Activated CD4-positive, alpha-beta T cell treated with anti-CD3 and anti-CD28 coated beads for 24 hours (primary cell): ENCODE data around the gene FAM193A.
"Not testable (repeated sequence)": the region's sequence is repeated elsewhere in the genome, so short reads cannot be mapped to it uniquely, and the experiment has no call there.

ENCODE experiments used
- DNase-seq, 2 donors: peaks; one replicate each; pipeline ENCODE4 v3.0.0-alpha.2; 2020; ENCODE audit warnings: low read depth in 2 of 2

The FAM193A gene

GRCh38 chr4:2650276-2650675, 113.8 kb downstream of the FAM193A start:
- no peak for DNase-seq

DNA sequence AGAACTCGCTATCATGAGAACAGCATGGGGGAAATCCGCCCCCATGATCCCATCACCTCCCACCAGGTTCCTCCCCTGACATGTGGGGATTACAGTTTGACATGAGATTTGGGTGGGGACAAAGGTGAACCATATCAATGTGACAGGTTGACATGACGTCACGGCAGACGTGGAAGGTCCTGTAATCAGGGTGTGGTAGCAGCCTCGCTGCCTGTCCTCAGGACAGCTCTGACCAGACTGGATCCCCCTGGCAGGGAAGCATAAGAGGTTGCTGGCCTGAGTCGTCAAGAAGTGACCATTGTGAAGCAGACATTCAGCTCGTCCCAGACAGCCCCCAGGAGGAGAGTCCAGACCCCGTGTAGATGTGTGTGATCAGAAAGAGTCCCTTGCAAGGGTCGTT, 115.1 kb downstream of the FAM193A start:
- no peak for DNase-seq

DNA sequence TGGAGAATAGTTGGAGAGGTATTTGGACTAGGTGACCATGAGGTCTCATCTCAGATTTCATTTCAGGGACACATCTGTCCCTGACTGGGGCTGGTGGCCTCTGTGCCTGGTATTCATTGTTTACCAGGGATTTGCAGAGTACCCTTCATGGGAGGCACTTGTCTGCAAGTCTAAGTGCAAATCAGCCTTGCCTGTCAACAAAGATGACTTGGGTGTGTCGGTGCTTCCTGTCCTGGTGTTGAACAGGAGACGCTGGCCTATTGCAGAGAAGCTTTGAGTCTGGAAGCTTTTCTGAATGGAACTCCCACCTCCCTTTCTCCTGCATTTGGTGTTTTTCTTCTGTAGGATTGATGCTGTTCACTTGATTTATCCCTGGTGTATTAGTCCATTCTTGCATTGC, 115.6 kb downstream of the FAM193A start:
- DNase-seq = no peak

- DNase-seq = no peak
These were observed 116.1 kb downstream of the FAM193A start for GRCh38 chr4:2652415-2653160.

GRCh38 chr4:2660596-2661211, 124.3 kb downstream of the FAM193A start:
- no peak for DNase-seq

DNA sequence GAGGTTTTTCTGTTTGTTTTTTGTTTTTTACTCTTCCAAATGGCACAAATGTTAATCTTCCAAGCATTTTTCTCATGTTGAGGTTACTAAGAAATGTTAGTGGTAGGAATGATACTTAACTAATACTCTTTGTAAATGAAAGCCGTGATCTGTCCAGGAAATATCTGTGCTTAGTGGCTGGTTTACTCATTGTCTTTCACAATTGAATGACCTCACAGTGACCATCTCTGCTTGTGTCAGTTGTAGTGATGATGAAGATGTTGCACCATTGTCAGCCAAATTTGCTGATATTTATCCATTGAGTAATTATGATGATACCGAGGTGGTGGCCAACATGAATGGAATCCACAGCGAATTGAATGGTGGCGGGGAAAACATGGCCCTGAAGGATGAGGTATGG, 126.2 kb downstream of the FAM193A start:
- no peak for DNase-seq

DNA sequence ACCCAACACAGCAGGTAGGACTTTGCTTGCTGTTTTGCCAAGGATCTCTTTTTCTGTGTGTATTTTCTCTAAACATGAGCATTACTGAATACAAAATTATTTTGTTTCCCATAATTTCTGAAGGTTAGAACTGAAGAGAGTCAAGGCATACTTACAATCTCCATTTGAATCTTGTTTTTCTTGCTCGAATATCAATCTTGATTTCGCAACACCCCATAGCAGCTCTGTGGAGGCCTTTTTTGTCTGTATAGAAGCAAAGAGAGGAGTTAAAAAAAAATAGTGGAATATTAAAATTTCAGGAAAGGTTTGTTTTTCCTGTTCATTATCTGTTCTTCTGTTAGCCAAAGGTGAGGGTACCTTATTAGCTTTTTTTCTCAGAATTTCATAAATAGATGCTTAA, 126.8 kb downstream of the FAM193A start:
- no peak for DNase-seq

DNA sequence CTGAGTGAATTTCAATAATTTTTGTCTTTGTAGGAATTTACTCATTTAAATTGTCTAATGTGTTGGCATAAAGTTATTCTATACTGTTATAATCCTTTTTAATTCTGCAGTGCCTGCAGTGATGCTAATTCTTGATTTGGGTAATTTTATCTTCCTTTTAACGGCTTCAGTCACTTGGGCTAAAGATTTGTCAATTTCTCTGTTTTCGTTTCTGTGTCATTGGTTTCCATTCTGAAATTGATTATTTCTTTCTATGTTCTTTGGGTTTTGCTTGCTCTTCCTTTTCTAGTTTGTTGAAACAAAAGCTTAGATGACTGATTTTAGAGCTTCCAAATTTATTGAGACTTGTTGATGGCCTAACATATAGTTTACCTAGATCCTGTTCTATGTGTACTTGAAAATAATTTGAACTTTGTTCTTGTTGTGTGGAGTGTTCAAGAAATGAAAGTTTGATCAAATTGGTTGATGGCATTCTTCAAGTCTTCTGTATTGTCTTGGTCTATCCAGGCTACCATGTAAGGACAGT, 130.3 kb downstream of the FAM193A start:
- DNase-seq = no peak

GRCh38 chr4:2667428-2667827, 131.0 kb downstream of the FAM193A start:
- no peak for DNase-seq

GRCh38 chr4:2671267-2671895, 134.9 kb downstream of the FAM193A start:
- DNase-seq = no peak

- DNase-seq = no peak
These were observed 135.6 kb downstream of the FAM193A start for GRCh38 chr4:2672082-2672481.

GRCh38 chr4:2672700-2673099, 136.3 kb downstream of the FAM193A start:
- no peak for DNase-seq

DNA sequence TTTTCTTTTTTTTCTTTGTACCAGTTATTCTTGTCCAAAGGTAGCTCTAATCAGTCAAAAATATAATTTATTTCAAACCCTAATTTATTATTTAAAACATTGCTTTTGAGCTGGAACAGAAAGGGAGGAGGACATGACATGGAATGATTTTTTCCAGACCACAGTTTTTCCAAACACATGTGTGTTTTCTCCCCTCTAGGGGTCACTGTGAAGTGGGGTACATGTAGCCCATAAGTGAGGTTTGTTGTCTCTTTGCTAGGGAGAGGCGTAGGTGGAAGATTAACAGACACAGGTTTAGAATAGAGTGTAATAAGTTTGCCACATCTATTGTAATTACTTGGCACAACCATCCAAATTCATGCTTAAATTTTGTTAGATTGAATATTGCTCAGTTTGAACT, 136.7 kb downstream of the FAM193A start:
- no peak for DNase-seq

- DNase-seq = not testable (repeated sequence)
These were observed 143.3 kb downstream of the FAM193A start for GRCh38 chr4:2679762-2680161.

DNA sequence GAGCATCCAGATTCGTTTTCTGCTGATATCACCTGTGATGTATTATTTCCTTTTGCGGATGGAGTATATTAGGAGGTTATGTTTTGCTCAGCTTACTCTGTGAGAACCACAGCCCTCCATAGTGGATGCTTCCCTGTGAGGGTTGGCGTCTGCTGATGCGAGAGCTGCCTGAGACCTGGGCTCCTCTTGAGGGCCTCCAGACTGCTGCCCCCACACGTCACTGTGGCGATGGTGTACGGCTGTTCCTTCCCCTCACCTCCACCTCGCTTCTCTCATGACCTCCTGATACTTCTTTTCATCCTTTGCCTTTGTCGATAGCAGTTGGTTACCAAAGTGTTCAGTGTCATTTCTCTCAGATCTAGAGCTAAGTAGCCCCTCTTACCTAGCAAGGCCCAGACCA, 148.0 kb downstream of the FAM193A start:
- no peak for DNase-seq

- no peak for DNase-seq
These were observed 149.1 kb downstream of the FAM193A start for GRCh38 chr4:2685541-2685940.

DNA sequence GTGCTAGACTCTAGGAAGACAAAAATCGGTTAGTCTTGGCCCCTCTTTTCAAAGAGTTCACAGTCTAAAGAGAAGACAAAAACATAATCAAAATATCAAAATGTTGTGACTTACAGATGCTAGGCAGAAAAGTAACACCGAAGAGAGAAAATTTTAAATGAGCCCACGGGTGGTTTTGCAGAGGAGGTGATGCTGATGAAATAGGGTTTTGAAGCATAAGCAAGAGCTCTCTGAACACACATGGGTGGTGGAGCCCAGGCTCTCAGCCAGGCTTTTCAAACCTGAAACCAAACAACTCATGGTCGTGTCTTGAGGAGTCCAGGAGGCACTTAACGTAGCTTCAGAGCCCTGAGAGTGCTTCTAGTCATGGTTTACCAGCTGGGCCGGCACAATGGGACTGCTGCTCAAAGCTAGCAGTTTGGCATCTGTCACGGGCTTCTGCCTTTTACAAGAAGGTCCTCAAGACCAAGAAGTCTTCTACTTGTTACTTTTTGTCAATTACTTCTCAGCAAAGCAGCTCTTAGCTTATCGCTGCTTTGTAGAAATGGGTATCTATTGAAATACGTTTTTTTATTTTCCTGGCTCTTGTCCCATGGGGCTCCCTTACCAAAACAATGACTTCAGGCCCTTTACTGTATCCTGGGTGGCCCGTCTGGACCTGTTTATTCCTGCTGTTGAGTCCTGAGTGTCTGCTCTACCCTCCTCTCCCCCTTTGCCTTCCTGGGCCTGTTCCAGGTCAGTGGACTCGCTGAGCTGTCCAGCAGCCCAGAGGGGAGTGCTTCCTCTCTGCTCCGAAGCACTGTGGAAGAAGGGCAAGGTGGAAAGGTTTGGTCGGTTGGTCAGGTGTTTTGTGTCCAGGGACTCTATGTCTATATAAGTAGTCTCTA, 150.2 kb downstream of the FAM193A start:
- no peak for DNase-seq

DNA sequence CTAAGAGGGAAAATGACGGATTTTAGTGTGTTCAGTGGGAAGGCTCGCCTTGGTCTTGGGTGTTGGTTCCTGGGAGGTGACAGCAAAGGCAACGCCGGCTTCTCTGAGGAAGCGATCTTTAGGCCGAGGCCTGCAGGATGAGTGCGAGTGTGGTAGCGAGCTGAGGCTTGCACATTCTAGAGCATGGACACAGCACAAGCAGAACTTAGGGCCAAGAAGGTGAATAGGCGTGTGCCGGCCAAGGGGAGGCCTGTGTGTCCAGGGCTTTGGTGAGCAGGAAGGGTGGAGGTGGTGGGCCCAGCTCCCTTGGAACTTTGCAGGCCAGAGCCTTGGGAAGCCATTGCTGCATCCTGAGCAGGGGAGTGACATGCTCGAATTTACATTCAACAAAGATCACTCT, 151.8 kb downstream of the FAM193A start:
- no peak for DNase-seq

- DNase-seq = no peak
These were observed 152.2 kb downstream of the FAM193A start for GRCh38 chr4:2688697-2689096.

DNA sequence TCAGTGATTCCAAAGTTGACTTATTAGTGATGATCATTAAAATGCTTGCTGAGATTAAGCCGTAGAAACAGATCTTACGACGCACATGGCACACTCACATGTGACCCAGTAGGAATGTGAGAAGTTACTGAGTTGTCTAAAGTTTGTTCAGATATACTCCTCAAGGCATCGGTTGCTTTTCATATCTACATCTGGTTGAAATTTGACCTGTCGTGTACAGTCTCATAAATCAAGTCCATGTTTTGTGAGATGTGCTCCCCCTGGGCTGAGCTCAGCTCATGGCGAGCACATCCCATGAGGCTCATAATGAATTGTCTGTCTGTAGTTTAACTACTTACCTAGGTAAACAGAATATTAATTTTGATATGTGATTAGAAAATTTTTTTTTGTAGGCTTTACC, 152.7 kb downstream of the FAM193A start:
- DNase-seq = no peak

DNA sequence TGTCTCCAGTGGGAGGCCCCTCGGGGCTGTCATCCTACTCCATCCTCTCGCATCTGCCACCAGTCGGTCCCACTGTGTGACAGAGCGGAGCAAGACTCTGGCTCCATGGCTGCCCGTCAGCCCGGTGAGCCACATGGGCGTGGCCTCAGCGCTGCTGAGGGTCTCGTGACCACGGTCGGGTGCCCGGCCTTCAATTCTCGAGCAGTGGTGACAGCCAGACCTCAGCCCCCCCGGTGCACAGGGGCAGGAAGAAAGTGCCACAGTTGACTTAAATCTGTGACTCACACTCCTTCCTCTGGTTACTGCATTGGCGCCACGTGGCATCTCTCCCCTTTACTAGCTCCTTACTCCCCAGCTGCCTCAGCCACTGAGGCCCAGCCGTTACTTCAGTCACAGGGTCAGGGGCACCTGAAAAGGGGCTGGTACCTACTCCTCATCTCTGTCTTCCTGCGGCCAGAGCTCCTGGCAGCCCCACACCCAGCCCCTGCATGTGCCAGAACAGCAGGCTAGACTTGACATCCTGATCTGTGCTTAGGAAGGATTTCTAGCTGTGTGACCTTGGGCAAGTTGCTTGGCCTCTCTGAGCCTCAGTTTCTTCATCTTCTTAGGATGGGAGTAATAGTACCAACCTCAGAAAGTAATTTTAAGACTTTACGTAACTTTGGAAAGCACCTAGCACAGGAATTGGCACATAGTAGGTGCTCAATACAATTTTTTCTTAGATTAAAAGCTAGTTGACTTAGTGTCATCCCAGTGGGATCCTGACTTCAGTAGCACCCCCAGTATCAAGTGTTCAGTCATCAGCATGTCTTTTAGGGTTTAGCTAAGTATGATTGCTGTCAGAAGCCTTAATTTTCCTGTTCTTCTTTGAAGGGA, 153.6 kb downstream of the FAM193A start:
- DNase-seq = no peak
